ENCODE results near the gene RPL12. TPM values are rescaled to one million over a fixed set of nuclear protein-coding genes. Genes with fewer than 3 reads are reported as not detected.

The RPL12 gene
- total RNA-seq, result 100 to 1,000 TPM; 561 to 770 (median 724) TPM
- 2,910 TPM for total RNA-seq (2013)

- no peaks in the 10 kb centered on the region for H3K36me3 Mint-ChIP-seq
- under 1% methylated on average over 71 of the region's 71 CpGs for WGBS (ENCODE audit: insufficient coverage)
Observed at GRCh38 chr9:127450830-127451607, at the start of gene RPL12, which contains the start of gene LRSAM1. Gene RPL12, minus strand, starts transcription at chr9:127451406. Its CDS starts 89 bp downstream, at chr9:127451317. Gene LRSAM1, plus strand, starts transcription at chr9:127451510. Its CDS starts 3,018 bp downstream, at chr9:127454528.

DNA sequence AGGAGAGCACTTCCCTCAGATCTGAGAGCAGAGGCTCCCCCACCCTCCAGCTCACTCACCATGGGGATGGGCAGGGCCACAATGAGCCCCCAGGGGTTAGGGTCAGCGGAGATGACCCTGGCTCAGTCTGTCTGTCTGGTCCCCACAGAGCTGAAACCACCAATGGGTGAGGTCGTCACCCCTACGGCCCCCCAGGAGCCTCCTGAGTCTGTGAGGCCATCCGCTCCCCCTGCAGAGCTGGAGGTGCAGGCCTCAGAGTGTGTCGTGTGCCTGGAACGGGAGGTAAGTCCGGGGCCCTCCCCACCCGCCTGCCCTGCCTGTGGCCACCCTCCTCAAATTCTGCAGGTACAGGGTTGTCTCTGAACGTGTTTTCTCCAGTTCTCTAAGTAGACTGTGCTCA lies 49.7 kb upstream of the RPL12 start:
- no peaks in the 10 kb centered on the region for H3K27me3 ChIP-seq (ENCODE audit: control insufficient read depth, insufficient read depth, low read length)
- H3K4me3 ChIP-seq (ENCODE audit: low read length), result no peak overlapping the region
- no peak overlapping the region for H3K4me3 Mint-ChIP-seq
- no peaks in the 10 kb centered on the region for H3K9me3 Mint-ChIP-seq
- peaks cover 8% of the 10 kb centered on the region for H3K36me3 ChIP-seq (ENCODE audit: control insufficient read depth, insufficient read depth, low read length)
- H3K36me3 Mint-ChIP-seq, result no peaks in the 10 kb centered on the region
- H3K4me1 ChIP-seq (ENCODE audit: control insufficient read depth, insufficient read depth, low read length), result no peaks in the 10 kb centered on the region
- intact Hi-C loops (cut with micrococcal nuclease), result loop anchor here (10.0 kb wide), 1 partner anchor 364 kb away; no protein-coding TSS in a partner anchor
- no peaks in the 10 kb centered on the region for H3K4me1 Mint-ChIP-seq
- ATAC-seq, result no peak
- H3K27ac ChIP-seq (ENCODE audit: low read length), result no peak overlapping the region
- H3K9me3 ChIP-seq (ENCODE audit: control insufficient read depth, insufficient read depth, low read length), result no peaks in the 10 kb centered on the region
- no peak for DNase-seq
- WGBS (ENCODE audit: insufficient coverage), result 90% methylated on average over 9 of the region's 9 CpGs
- no peak overlapping the region for H3K27ac Mint-ChIP-seq
- no peaks in the 10 kb centered on the region for H3K27me3 Mint-ChIP-seq (ENCODE audit: low read depth in 2 of 2)
- TF ChIP-seq, protein P1, sequence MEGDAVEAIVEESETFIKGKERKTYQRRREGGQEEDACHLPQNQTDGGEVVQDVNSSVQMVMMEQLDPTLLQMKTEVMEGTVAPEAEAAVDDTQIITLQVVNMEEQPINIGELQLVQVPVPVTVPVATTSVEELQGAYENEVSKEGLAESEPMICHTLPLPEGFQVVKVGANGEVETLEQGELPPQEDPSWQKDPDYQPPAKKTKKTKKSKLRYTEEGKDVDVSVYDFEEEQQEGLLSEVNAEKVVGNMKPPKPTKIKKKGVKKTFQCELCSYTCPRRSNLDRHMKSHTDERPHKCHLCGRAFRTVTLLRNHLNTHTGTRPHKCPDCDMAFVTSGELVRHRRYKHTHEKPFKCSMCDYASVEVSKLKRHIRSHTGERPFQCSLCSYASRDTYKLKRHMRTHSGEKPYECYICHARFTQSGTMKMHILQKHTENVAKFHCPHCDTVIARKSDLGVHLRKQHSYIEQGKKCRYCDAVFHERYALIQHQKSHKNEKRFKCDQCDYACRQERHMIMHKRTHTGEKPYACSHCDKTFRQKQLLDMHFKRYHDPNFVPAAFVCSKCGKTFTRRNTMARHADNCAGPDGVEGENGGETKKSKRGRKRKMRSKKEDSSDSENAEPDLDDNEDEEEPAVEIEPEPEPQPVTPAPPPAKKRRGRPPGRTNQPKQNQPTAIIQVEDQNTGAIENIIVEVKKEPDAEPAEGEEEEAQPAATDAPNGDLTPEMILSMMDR (IDR thresholded peaks at IDR 0.05), result no peak

More at GRCh38 chr9:127450830-127451607, at the start of gene RPL12, which contains the start of gene LRSAM1:
- Mint-ChIP-seq H3K9me3 (no peaks in the 10 kb centered on the region), H3K4me3 (peak within 1 kb of the TSS; percentile 96), H3K27ac (peak within 1 kb of the TSS; percentile 93), H3K4me1 (peaks cover 46 to 55% of the 10 kb centered on the region in 2 donors), H3K27me3 (ENCODE audit: low read depth in 2 of 2) (no peaks in the 10 kb centered on the region)
- H3K4me3 ChIP-seq (ENCODE audit: low read length), result peak within 1 kb of the TSS; percentile 88
- peak; percentile 99 to 100 for DNase-seq
- H3K36me3 ChIP-seq (ENCODE audit: control insufficient read depth, insufficient read depth, low read length), result peaks cover 41% of the 10 kb centered on the region
- intact Hi-C loops (cut with micrococcal nuclease), result loop anchor here (1.0 to 2.0 kb wide), 2 partner anchors 27 to 54 kb away; partner anchors contain the start of genes SLC2A8 and ZNF79
- ATAC-seq, result peak; percentile 83 to 91 (median 85)
- peak within 1 kb of the TSS; percentile 84 for H3K27ac ChIP-seq (ENCODE audit: low read length)
- TF ChIP-seq, protein P1 (IDR thresholded peaks at IDR 0.05), result no peak
- no peaks in the 10 kb centered on the region for H3K27me3 ChIP-seq (ENCODE audit: control insufficient read depth, insufficient read depth, low read length)
- H3K9me3 ChIP-seq (ENCODE audit: control insufficient read depth, insufficient read depth, low read length), result no peaks in the 10 kb centered on the region
- peaks cover 32% of the 10 kb centered on the region for H3K4me1 ChIP-seq (ENCODE audit: control insufficient read depth, insufficient read depth, low read length)

- Mint-ChIP-seq H3K9me3 (no peaks in the 10 kb centered on the region), H3K27ac (no peak overlapping the region), H3K27me3 (ENCODE audit: low read depth in 2 of 2) (no peaks in the 10 kb centered on the region), H3K4me1 (no peaks in the 10 kb centered on the region), H3K4me3 (no peak overlapping the region), H3K36me3 (no peaks in the 10 kb centered on the region)
- Histone ChIP-seq H3K27me3 (ENCODE audit: control insufficient read depth, insufficient read depth, low read length) (no peaks in the 10 kb centered on the region), H3K27ac (ENCODE audit: low read length) (no peak overlapping the region), H3K36me3 (ENCODE audit: control insufficient read depth, insufficient read depth, low read length) (peaks cover 12% of the 10 kb centered on the region), H3K9me3 (ENCODE audit: control insufficient read depth, insufficient read depth, low read length) (no peaks in the 10 kb centered on the region), H3K4me3 (ENCODE audit: low read length) (no peak overlapping the region), H3K4me1 (ENCODE audit: control insufficient read depth, insufficient read depth, low read length) (no peaks in the 10 kb centered on the region)
- WGBS (ENCODE audit: insufficient coverage), result 91% methylated on average over 6 of the region's 6 CpGs
- TF ChIP-seq, protein P1 (IDR thresholded peaks at IDR 0.05), result no peak
- DNase-seq (no peak), ATAC-seq (no peak)
- intact Hi-C loops (cut with micrococcal nuclease), result loop anchor here (10.0 kb wide), 1 partner anchor 364 kb away; no protein-coding TSS in a partner anchor
Observed at GRCh38 chr9:127500399-127500798, 49.2 kb upstream of the RPL12 start.

Data from natural killer cell (primary cell).